ENCODE data around the gene CDK5R2.

CDK5R2 gene

DNA sequence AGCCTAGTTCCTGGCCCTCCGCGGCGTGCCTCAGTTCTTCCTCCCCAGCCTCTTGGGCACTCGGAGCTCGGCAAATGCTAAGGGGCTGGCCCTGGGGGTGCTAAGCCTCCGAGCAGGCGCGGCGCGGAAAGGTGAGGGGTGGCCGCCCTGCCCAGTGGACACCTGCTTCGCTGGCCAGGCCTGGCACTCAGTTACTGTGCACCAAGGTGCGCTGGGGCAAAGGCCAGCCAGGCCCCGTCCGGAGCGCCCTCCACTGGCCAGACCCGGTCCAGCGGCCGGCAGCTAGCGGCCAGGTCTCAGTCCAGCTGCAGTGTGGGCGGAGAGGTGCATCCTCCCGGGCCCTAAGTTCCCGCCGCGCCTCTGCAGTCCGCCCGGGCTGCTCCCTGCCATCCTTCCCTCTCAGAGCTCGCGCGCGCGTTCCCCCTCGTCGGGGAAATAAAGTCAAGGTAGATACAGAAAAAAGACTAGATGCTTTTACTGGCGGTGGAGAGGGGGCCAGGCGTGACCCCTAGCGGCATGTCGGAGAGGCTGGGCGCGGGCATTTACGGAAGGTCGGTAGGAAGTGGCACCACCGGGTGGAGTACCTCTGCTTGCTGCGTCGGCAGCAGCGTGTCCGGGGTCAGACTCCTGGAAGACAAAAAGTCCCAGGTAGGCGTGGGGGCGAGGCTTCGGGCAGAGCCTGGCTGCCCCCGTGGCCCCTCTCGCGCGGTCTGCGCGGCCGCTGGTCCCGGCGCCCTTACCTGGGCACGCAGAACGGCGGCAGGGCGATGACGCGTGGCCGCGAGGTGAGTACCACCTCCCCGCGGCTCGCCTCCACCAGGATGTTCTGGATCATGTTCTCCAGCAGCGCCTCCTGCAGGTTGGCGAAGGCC lies 43.2 kb downstream of the CDK5R2 start:
- DNase-seq (ENCODE audit: low read depth in 2 of 2), result peak in 1 of 2 experiments; percentile 57

DNA sequence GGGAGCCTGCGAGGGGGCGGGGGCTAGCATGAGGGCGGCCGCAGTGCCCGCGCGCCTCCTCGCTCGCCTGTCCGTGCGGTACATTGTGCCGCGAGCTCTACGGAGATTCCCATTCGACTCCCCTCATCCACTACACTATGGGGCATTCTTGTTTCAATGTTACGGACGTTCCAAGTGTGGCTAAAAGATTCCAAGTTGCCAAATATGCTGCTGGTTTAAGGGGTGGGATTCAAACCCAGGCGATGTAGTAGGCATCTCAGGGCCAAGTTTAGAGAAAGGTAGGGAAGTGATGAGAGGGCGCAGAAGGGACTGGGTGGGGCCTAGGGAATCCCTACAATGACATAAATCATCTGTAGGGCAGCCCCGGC lies 43.8 kb downstream of the CDK5R2 start:
- no peak for DNase-seq (ENCODE audit: low read depth in 2 of 2)

DNA sequence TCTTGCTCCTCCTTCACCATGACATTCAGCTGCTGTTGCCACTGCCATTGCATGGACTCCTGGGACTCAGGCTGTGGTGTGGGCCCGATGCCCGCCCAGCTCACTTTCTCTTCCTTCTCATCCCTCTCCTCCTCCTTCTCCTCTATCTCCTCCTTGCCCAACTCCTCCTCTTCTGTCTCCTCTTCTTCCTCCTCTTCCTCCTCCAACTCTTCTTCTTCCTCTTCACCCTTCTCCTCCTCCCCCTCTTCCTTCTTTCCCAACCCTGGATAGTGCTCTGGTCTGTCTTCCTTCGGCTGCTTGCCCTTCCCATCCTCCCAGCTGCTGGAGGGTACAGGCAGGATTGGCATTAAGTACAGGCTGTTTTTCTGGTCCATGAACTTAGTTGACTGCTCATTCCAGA lies 44.5 kb downstream of the CDK5R2 start:
- no peak for DNase-seq (ENCODE audit: low read depth in 2 of 2)

DNA sequence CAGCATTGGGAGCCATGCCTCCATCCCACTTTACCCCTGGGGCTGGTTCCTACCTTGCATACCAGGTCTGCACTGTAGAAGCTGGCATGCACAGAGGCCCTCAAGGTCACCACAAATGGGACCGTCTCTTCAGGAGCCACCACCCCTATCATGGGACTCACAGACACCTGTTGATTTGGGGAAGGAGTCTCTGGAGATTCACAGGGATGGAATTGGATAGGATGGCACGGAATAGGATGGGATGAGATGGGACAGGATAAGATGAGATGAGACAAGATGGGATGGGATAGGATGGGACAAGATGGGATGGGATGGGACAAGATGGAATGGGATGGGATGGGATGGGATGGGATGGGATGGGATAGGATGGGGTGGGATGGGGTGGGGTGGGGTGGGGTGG lies 49.8 kb downstream of the CDK5R2 start:
- DNase-seq (ENCODE audit: low read depth in 2 of 2), result no peak

DNA sequence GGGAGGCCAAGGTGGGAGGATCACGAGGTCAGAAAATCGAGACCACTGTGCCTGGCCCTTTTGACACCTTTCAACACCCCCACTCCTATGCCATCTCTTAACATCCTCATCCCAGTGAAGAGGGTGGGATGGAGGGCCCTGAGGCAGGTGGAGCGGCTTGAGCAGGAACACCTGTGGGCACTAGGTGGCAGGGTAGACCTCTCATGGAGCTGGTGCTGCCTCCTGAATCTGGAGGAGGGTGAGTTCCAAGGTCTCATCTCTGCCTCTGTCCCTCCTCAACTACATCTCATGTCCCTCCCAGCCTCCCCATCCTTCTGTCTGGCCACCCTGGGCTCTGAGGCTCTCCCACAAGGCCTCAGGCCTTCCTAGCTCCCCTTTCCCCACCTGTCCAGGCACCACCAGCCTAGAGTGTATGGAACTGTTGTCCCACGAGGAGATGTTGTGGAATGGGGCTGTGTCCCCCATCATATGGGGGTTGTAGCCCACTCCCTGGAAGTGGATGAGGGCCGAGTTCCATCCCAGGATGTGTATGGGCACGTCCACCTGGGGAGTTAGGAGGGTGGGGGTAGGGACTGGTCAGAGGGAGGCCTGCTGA lies 50.8 kb downstream of the CDK5R2 start:
- no peak for DNase-seq (ENCODE audit: low read depth in 2 of 2)

DNA sequence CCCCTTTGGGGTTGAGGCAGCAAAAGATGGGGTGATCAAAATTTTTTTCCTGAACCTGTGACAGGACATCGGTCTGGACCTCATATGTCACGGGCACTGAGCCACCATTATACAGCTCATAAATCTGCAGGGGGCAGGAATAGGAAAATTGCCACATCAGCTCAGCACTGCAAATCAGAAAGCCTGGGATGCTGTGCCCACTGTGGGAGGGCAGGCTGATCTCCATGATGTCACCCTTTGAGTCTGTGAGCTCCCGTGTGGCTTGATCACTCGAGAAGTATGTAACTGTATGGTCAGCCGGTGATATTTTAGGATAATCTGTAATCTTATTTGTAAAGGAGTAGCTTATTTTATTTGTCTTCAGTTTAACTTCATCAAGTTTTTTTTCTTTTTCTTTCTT lies 51.4 kb downstream of the CDK5R2 start:
- DNase-seq (ENCODE audit: low read depth in 2 of 2), result no peak

All from stimulated activated CD4-positive, alpha-beta T cell treated with anti-CD3 and anti-CD28 coated beads, Interleukin-12 subunit alpha, Interleukin-12 subunit beta, amount 100 ng/mL, for 24 hours (primary cell).